ENCODE results near the gene ADGRA1.
"Not testable (repeated sequence)": the region's sequence is repeated elsewhere in the genome, so short reads cannot be mapped to it uniquely, and the experiment has no call there.

Gene ADGRA1

DNA sequence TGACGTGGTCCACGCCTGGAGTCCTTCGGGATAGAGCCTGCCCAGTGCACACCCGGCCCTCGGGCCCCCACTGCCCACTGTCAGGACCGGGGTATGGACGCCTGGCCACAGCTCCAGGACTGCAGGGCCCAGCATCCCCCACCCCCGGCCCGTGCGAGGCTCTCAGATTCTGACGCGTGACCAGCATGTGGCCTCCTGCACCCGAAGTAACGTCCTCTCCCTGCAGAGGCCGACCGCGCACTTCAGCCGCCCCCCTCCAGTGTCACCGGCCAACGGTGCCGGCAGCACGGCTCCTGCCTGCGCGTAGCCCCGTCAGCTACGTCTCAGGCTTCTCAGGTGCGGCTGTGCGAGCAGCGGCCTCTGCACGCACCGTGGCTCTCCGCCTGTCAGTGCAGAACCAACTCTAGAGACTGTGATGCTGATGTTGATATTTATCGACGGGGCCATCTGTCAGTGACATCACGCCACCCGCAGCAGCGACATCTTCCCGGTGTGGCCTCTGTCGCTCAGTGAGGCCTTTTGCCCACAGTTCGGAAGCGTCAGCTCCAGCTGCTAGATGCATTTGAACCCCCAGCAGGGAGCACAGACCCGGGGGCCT is 40.1 kb upstream of the ADGRA1 start:
- no peak overlapping the region for H3K4me3 ChIP-seq (ENCODE audit: low read depth, low read length)
- no peak for DNase-seq (ENCODE audit: low read depth)
- TF ChIP-seq, protein P1, sequence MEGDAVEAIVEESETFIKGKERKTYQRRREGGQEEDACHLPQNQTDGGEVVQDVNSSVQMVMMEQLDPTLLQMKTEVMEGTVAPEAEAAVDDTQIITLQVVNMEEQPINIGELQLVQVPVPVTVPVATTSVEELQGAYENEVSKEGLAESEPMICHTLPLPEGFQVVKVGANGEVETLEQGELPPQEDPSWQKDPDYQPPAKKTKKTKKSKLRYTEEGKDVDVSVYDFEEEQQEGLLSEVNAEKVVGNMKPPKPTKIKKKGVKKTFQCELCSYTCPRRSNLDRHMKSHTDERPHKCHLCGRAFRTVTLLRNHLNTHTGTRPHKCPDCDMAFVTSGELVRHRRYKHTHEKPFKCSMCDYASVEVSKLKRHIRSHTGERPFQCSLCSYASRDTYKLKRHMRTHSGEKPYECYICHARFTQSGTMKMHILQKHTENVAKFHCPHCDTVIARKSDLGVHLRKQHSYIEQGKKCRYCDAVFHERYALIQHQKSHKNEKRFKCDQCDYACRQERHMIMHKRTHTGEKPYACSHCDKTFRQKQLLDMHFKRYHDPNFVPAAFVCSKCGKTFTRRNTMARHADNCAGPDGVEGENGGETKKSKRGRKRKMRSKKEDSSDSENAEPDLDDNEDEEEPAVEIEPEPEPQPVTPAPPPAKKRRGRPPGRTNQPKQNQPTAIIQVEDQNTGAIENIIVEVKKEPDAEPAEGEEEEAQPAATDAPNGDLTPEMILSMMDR (IDR thresholded peaks at IDR 0.05; ENCODE audit: insufficient read depth, low read depth, low read length, missing control alignments) = no peak

GRCh38 chr10:133048266-133048665 is 39.5 kb upstream of the ADGRA1 start:
- H3K4me3 ChIP-seq (ENCODE audit: low read depth, low read length) = no peak overlapping the region
- TF ChIP-seq, protein P1 (IDR thresholded peaks at IDR 0.05; ENCODE audit: insufficient read depth, low read depth, low read length, missing control alignments) = no peak
- DNase-seq (ENCODE audit: low read depth) = no peak

GRCh38 chr10:133048926-133049325 is 38.8 kb upstream of the ADGRA1 start:
- TF ChIP-seq, protein P1 (IDR thresholded peaks at IDR 0.05; ENCODE audit: insufficient read depth, low read depth, low read length, missing control alignments) = no peak
- H3K4me3 ChIP-seq (ENCODE audit: low read depth, low read length) = no peak overlapping the region
- no peak for DNase-seq (ENCODE audit: low read depth)

DNA sequence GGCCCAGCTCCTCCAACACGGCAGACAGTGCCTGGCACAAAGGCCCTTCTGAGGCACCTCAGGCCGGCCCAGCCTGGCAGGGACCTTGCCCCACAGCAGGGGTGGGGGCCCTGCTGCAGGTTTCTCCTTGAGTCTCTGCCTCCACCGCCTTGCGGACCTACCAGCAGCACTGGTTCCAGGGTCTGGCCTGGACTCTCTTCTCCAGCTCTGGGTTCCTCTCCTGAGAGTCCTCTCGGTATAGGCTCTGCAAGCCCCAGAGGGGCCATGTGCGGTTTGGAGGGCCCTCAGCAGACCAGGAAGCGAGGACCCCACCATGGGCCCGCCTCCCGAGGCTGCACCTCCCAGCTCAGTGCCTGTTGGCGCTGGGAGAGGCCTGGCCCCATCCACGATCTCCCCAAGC is 38.1 kb upstream of the ADGRA1 start:
- DNase-seq (ENCODE audit: low read depth) = no peak
- no peak overlapping the region for H3K4me3 ChIP-seq (ENCODE audit: low read depth, low read length)
- TF ChIP-seq, protein P1 (IDR thresholded peaks at IDR 0.05; ENCODE audit: insufficient read depth, low read depth, low read length, missing control alignments) = no peak

DNA sequence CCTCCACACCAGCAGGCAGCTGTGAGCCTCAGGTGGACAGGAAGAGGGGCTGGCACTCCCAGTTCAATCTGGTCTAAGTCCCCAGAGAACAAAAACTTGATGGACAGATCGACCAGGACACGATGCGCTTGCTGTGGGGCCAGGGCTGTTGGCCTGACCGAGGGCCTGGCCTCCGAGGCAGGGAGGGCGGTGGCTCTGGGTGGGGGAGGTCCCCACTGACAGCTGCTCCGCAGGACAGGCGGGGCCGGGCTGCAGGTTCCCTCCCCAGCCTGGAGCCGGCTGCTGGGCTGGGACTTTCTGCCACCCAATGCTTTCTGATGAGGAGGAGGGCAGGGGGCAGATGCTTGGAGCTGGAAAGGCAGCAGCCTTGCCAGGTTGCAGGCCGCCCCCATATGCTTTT is 37.4 kb upstream of the ADGRA1 start:
- TF ChIP-seq, protein P1 (IDR thresholded peaks at IDR 0.05; ENCODE audit: insufficient read depth, low read depth, low read length, missing control alignments) = no peak
- no peak overlapping the region for H3K4me3 ChIP-seq (ENCODE audit: low read depth, low read length)
- DNase-seq (ENCODE audit: low read depth) = no peak

DNA sequence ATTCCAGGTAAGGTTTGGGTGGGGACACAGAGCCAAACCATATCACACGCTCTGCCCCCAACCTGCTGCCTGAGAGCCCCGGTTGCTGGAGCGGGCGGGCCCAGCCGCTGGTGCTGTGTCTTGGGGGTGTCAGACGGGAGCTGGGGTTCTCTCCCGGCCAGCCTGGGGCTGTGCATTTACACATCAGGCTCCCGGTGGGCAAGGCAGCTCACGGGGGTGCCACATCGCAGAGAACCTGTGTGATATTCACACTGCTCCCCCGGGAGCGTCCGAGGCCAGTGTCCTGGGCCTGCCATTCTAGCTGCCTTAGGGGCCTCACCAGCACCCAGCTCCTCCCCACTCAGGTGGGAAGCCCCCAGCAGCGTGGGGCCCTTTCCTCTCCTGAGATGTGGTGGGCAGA is 35.6 kb upstream of the ADGRA1 start:
- TF ChIP-seq, protein P1 (IDR thresholded peaks at IDR 0.05; ENCODE audit: insufficient read depth, low read depth, low read length, missing control alignments) = no peak
- no peak overlapping the region for H3K4me3 ChIP-seq (ENCODE audit: low read depth, low read length)
- no peak for DNase-seq (ENCODE audit: low read depth)

- not testable (repeated sequence) for DNase-seq (ENCODE audit: low read depth); H3K4me3 ChIP-seq (ENCODE audit: low read depth, low read length)
Observed at GRCh38 chr10:133053527-133054133, 34.1 kb upstream of the ADGRA1 start.
